Gastrocnemius medialis (tissue), 4 donors: Measurements from ENCODE around the gene CLEC18B.

Source experiments
- POLR2A ChIP-seq, 2 donors: fragments of 450-650 bp; IDR thresholded peaks; one replicate each; pipeline ENCODE4 v1.6.1; 2017; ENCODE audit warnings: antibody characterized with exemption in 2 of 2, mild to moderate bottlenecking in 2 of 2, moderate library complexity in 2 of 2
- TF ChIP-seq, protein P1 (sequence below), 5 experiments: fragments of 450-650 bp in 3 of 5; fragments of 200-600 bp in 2 of 5; sonication (generic) in 2 of 5; IDR thresholded peaks in 4 of 5; conservative IDR thresholded peaks in 1 of 5; 1 replicate in 4 of 5; 2 replicates in 1 of 5; pipeline ENCODE4 v1.5.1; 2016 to 2019; ENCODE audit warnings: antibody characterized with exemption in 5 of 5, mild to moderate bottlenecking in 3 of 5, moderate library complexity in 3 of 5

DNA sequence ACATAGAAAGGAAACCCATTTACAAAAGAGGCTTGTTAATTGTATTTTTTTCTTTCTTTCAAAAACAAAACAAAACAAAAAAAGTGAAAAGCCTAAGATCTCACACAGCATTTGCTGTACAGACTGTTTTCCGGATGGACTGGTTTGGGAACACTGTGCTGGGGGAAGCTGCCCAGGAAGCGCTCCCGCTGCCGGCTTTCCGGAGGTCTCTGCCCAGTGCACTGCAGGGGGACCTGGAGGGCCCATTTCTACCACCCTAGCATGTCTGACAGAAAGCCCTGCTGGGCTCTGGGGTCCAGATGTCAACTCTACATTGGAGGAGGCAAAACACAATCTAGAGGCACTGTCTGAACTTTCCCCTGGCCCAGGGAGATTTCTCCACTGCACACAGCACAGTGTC, 26.3 kb upstream of the CLEC18B start:
- TF ChIP-seq, protein P1, sequence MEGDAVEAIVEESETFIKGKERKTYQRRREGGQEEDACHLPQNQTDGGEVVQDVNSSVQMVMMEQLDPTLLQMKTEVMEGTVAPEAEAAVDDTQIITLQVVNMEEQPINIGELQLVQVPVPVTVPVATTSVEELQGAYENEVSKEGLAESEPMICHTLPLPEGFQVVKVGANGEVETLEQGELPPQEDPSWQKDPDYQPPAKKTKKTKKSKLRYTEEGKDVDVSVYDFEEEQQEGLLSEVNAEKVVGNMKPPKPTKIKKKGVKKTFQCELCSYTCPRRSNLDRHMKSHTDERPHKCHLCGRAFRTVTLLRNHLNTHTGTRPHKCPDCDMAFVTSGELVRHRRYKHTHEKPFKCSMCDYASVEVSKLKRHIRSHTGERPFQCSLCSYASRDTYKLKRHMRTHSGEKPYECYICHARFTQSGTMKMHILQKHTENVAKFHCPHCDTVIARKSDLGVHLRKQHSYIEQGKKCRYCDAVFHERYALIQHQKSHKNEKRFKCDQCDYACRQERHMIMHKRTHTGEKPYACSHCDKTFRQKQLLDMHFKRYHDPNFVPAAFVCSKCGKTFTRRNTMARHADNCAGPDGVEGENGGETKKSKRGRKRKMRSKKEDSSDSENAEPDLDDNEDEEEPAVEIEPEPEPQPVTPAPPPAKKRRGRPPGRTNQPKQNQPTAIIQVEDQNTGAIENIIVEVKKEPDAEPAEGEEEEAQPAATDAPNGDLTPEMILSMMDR (IDR thresholded peaks at IDR 0.05 in 4 of 5, conservative IDR thresholded peaks at IDR 0.05 in 1 of 5) = no peak
- TF ChIP-seq POLR2A (IDR thresholded peaks at IDR 0.05) = no peak
